Measurements from ENCODE around the gene ANKRD35.
A peak's percentile ranks its signal among the peaks of the same experiment; 100 is the strongest.

ANKRD35 gene

GRCh38 chr1:145912128-145912641 is 26.5 kb upstream of the ANKRD35 start:
- peaks cover 7% of the 10 kb centered on the region; the same call in 1 of the 2 replicates for H3K4me1 ChIP-seq (ENCODE audit: insufficient read depth, low read length)
- no peaks in the 10 kb centered on the region for H3K9me3 ChIP-seq (ENCODE audit: control insufficient read depth, insufficient read depth, low read length)
- H3K36me3 ChIP-seq (ENCODE audit: insufficient read depth, low read length): no peaks in the 10 kb centered on the region; the same call in 1 of the 2 replicates
- H3K9ac ChIP-seq (ENCODE audit: low read depth, low read length): no peak overlapping the region

- H3K4me1 ChIP-seq (ENCODE audit: insufficient read depth, low read length): peaks cover 9% of the 10 kb centered on the region; the same call in 1 of the 2 replicates
- no peak overlapping the region for H3K9ac ChIP-seq (ENCODE audit: low read depth, low read length)
- no peaks in the 10 kb centered on the region for H3K9me3 ChIP-seq (ENCODE audit: control insufficient read depth, insufficient read depth, low read length)
- H3K36me3 ChIP-seq (ENCODE audit: insufficient read depth, low read length): no peaks in the 10 kb centered on the region; the same call in 1 of the 2 replicates
Observed at GRCh38 chr1:145908653-145909052, 23.0 kb upstream of the ANKRD35 start.

GRCh38 chr1:145906954-145907753 is 21.5 kb upstream of the ANKRD35 start:
- Histone ChIP-seq H3K36me3 (ENCODE audit: insufficient read depth, low read length) (no peaks in the 10 kb centered on the region; the same call in 1 of the 2 replicates), H3K9ac (ENCODE audit: low read depth, low read length) (no peak overlapping the region), H3K9me3 (ENCODE audit: control insufficient read depth, insufficient read depth, low read length) (no peaks in the 10 kb centered on the region), H3K4me1 (ENCODE audit: insufficient read depth, low read length) (peaks cover 9% of the 10 kb centered on the region; the same call in 1 of the 2 replicates)

- Histone ChIP-seq H3K36me3 (ENCODE audit: insufficient read depth, low read length) (no peaks in the 10 kb centered on the region), H3K9me3 (ENCODE audit: control insufficient read depth, insufficient read depth, low read length) (no peaks in the 10 kb centered on the region), H3K9ac (ENCODE audit: low read depth, low read length) (no peak overlapping the region), H3K4me1 (ENCODE audit: insufficient read depth, low read length) (no peaks in the 10 kb centered on the region)
Observed at GRCh38 chr1:145901312-145902021, 15.8 kb upstream of the ANKRD35 start.

- Histone ChIP-seq H3K9ac (ENCODE audit: low read depth, low read length) (no peak overlapping the region), H3K9me3 (ENCODE audit: control insufficient read depth, insufficient read depth, low read length) (no peaks in the 10 kb centered on the region), H3K36me3 (ENCODE audit: insufficient read depth, low read length) (no peaks in the 10 kb centered on the region), H3K4me1 (ENCODE audit: insufficient read depth, low read length) (no peaks in the 10 kb centered on the region)
Observed at GRCh38 chr1:145898756-145899155, 13.1 kb upstream of the ANKRD35 start.

GRCh38 chr1:145897969-145898368 is 12.3 kb upstream of the ANKRD35 start:
- H3K36me3 ChIP-seq (ENCODE audit: insufficient read depth, low read length): no peaks in the 10 kb centered on the region
- no peak overlapping the region for H3K9ac ChIP-seq (ENCODE audit: low read depth, low read length)
- no peaks in the 10 kb centered on the region for H3K4me1 ChIP-seq (ENCODE audit: insufficient read depth, low read length)
- H3K9me3 ChIP-seq (ENCODE audit: control insufficient read depth, insufficient read depth, low read length): no peaks in the 10 kb centered on the region

GRCh38 chr1:145895471-145895870 is 9.8 kb upstream of the ANKRD35 start:
- no peaks in the 10 kb centered on the region for H3K9me3 ChIP-seq (ENCODE audit: control insufficient read depth, insufficient read depth, low read length)
- H3K9ac ChIP-seq (ENCODE audit: low read depth, low read length): no peak overlapping the region
- H3K36me3 ChIP-seq (ENCODE audit: insufficient read depth, low read length): no peaks in the 10 kb centered on the region
- peaks cover 18% of the 10 kb centered on the region for H3K4me1 ChIP-seq (ENCODE audit: insufficient read depth, low read length)

- Histone ChIP-seq H3K4me1 (ENCODE audit: insufficient read depth, low read length) (peaks cover 18% of the 10 kb centered on the region), H3K36me3 (ENCODE audit: insufficient read depth, low read length) (no peaks in the 10 kb centered on the region), H3K9me3 (ENCODE audit: control insufficient read depth, insufficient read depth, low read length) (no peaks in the 10 kb centered on the region), H3K9ac (ENCODE audit: low read depth, low read length) (no peak overlapping the region)
Observed at GRCh38 chr1:145893306-145894055, 7.8 kb upstream of the ANKRD35 start.

- Histone ChIP-seq H3K36me3 (ENCODE audit: insufficient read depth, low read length) (no peaks in the 10 kb centered on the region), H3K9ac (ENCODE audit: low read depth, low read length) (0 out of 2 replicates have a peak overlapping the region, but pooled peaks have one; percentile 30), H3K9me3 (ENCODE audit: control insufficient read depth, insufficient read depth, low read length) (no peaks in the 10 kb centered on the region), H3K4me1 (ENCODE audit: insufficient read depth, low read length) (peaks cover 18% of the 10 kb centered on the region)
Observed at GRCh38 chr1:145892486-145893087, 6.9 kb upstream of the ANKRD35 start.

GRCh38 chr1:145891587-145892485 is 6.2 kb upstream of the ANKRD35 start:
- Histone ChIP-seq H3K4me1 (ENCODE audit: insufficient read depth, low read length) (peaks cover 18% of the 10 kb centered on the region), H3K9me3 (ENCODE audit: control insufficient read depth, insufficient read depth, low read length) (no peaks in the 10 kb centered on the region), H3K36me3 (ENCODE audit: insufficient read depth, low read length) (no peaks in the 10 kb centered on the region), H3K9ac (ENCODE audit: low read depth, low read length) (peak overlapping the region; percentile 30; the same call in 1 of the 2 replicates)

- Histone ChIP-seq H3K9me3 (ENCODE audit: control insufficient read depth, insufficient read depth, low read length) (no peaks in the 10 kb centered on the region), H3K9ac (ENCODE audit: low read depth, low read length) (no peak overlapping the region), H3K4me1 (ENCODE audit: insufficient read depth, low read length) (peaks cover 18% of the 10 kb centered on the region), H3K36me3 (ENCODE audit: insufficient read depth, low read length) (no peaks in the 10 kb centered on the region)
Observed at GRCh38 chr1:145891143-145891542, 5.5 kb upstream of the ANKRD35 start.

- Histone ChIP-seq H3K9ac (ENCODE audit: low read depth, low read length) (no peak overlapping the region), H3K4me1 (ENCODE audit: insufficient read depth, low read length) (peaks cover 18% of the 10 kb centered on the region), H3K9me3 (ENCODE audit: control insufficient read depth, insufficient read depth, low read length) (no peaks in the 10 kb centered on the region), H3K36me3 (ENCODE audit: insufficient read depth, low read length) (no peaks in the 10 kb centered on the region)
Observed at GRCh38 chr1:145889722-145890121, 4.1 kb upstream of the ANKRD35 start.

- H3K9ac ChIP-seq (ENCODE audit: low read depth, low read length): no peak overlapping the region
- peaks cover 16% of the 10 kb centered on the region for H3K4me1 ChIP-seq (ENCODE audit: insufficient read depth, low read length)
- no peaks in the 10 kb centered on the region for H3K9me3 ChIP-seq (ENCODE audit: control insufficient read depth, insufficient read depth, low read length)
- no peaks in the 10 kb centered on the region for H3K36me3 ChIP-seq (ENCODE audit: insufficient read depth, low read length)
Observed at GRCh38 chr1:145887631-145888030, 2.0 kb upstream of the ANKRD35 start.
